ENCODE data around the gene CCT2. TPM values are rescaled to one million over a fixed set of nuclear protein-coding genes. Genes with fewer than 3 reads are reported as not detected.

CCT2 gene
- total RNA-seq, 2 donors from 2014 or later: 68.2 to 71.1 TPM

DNA sequence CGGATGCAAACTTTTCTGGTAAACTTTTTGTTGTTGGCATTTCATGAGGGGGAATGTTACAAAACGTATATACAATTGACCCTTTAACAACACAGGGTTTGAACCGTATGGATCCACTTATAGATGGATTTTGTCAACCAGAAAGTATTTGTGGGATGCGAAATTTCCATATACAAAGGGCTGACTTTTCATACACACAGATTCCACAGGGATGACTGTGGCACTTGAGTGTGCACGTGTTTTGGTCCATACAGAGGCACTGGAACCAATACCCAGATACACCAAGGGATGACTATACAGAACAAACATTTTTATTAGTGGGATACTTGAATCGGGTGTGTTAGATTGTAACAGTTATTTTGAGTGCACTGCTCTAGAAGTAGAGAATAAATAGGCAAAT lies 29.8 kb upstream of the CCT2 start:
- Histone ChIP-seq H3K36me3 (replicated peaks in 1 of 2; ENCODE audit: insufficient read depth in 1 of 2, low read depth in 2 of 2) (no peaks in the 10 kb centered on the region), H3K4me3 (no peak overlapping the region), H3K9me3 (no peaks in the 10 kb centered on the region), H3K4me1 (peaks cover 9% of the 10 kb centered on the region), H3K27me3 (no peaks in the 10 kb centered on the region), H3K27ac (no peak overlapping the region)
- ATAC-seq (no peak), DNase-seq (no peak)
- intact Hi-C loops (cut with DNase I): no loop called here
- TF ChIP-seq, protein P1, sequence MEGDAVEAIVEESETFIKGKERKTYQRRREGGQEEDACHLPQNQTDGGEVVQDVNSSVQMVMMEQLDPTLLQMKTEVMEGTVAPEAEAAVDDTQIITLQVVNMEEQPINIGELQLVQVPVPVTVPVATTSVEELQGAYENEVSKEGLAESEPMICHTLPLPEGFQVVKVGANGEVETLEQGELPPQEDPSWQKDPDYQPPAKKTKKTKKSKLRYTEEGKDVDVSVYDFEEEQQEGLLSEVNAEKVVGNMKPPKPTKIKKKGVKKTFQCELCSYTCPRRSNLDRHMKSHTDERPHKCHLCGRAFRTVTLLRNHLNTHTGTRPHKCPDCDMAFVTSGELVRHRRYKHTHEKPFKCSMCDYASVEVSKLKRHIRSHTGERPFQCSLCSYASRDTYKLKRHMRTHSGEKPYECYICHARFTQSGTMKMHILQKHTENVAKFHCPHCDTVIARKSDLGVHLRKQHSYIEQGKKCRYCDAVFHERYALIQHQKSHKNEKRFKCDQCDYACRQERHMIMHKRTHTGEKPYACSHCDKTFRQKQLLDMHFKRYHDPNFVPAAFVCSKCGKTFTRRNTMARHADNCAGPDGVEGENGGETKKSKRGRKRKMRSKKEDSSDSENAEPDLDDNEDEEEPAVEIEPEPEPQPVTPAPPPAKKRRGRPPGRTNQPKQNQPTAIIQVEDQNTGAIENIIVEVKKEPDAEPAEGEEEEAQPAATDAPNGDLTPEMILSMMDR (IDR thresholded peaks at IDR 0.05): no peak
- WGBS, 2 donors: 84 to 93% methylated on average over 6 of the region's 6 CpGs

DNA sequence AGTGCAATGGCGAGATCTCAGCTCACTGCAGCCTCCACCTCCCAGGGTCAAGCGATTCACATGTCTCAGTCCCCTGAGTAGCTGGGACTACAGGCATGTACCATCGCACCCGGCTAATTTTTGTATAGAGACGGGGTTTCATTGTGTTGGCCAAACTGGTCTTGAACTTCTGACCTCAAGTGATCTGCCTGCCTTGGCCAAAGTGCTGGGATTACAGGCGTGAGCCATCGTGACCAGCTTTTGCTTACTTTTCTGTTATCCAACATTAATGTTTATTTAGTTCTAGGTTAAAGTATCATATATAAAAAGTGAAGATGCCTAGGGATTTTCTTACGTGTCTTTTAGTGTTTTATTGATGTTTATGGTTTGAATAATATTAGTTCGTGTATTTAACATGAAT lies 28.9 kb upstream of the CCT2 start:
- no peaks in the 10 kb centered on the region for H3K27me3 ChIP-seq
- peaks cover 9% of the 10 kb centered on the region for H3K4me1 ChIP-seq
- WGBS, 2 donors: 84 to 86% methylated on average over 9 of the region's 9 CpGs
- TF ChIP-seq POLR2A (IDR thresholded peaks at IDR 0.05): no peak
- TF ChIP-seq, protein P1 (IDR thresholded peaks at IDR 0.05): no peak
- H3K9me3 ChIP-seq: no peaks in the 10 kb centered on the region
- no peak overlapping the region for H3K4me3 ChIP-seq
- no peak overlapping the region for H3K27ac ChIP-seq
- DNase-seq (no peak), ATAC-seq (no peak)
- no peaks in the 10 kb centered on the region for H3K36me3 ChIP-seq (replicated peaks in 1 of 2; ENCODE audit: insufficient read depth in 1 of 2, low read depth in 2 of 2)
- intact Hi-C loops (cut with DNase I): no loop called here

DNA sequence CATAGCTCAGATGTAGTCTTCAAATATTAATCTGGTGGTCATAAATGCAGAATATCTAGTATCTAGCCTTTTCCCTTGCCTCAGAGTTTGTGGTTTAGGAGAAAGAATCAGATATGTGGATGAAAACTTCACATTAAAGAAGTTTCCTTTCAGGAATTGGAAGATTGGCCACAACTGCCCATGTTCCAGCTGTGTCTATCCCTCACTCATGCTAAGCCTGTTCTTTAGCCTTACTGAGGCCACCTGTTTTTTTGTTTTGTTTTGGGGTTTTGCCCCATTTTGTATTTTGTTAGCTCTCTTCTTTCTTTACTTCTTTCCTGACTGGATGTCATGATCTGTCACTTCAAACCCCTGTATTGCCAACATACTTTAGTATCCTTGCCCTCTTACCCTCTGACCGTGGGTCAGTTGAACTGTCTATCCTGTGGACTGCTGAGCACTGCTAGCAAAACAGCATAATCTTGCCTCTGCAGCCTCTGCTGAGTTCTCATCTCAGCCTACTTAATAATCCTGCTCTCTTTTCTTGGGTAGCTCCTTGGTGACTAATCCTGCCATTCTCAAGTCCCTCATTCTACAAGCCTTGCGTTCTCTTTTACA lies 22.0 kb upstream of the CCT2 start:
- Histone ChIP-seq H3K9me3 (no peaks in the 10 kb centered on the region), H3K4me3 (no peak overlapping the region), H3K36me3 (replicated peaks in 1 of 2; ENCODE audit: insufficient read depth in 1 of 2, low read depth in 2 of 2) (peaks cover 0 to 3% of the 10 kb centered on the region in 2 donors), H3K4me1 (no peaks in the 10 kb centered on the region), H3K27me3 (no peaks in the 10 kb centered on the region), H3K27ac (no peak overlapping the region)
- TF ChIP-seq POLR2A (IDR thresholded peaks at IDR 0.05): no peak
- TF ChIP-seq, protein P1 (IDR thresholded peaks at IDR 0.05): no peak
- WGBS, 2 donors: 94 to 95% methylated on average over 2 of the region's 2 CpGs
- intact Hi-C loops (cut with DNase I): no loop called here
- DNase-seq (no peak), ATAC-seq (no peak)

- ATAC-seq (no peak), DNase-seq (no peak)
- no peak overlapping the region for H3K27ac ChIP-seq
- peaks cover 5% of the 10 kb centered on the region for H3K4me1 ChIP-seq
- no peaks in the 10 kb centered on the region for H3K27me3 ChIP-seq
- intact Hi-C loops (cut with DNase I): no loop called here
- 69 to 77% methylated on average over 3 of the region's 3 CpGs for WGBS, 2 donors
- no peak overlapping the region for H3K4me3 ChIP-seq
- no peaks in the 10 kb centered on the region for H3K9me3 ChIP-seq
- TF ChIP-seq, protein P1 (IDR thresholded peaks at IDR 0.05): no peak
- no peak for TF ChIP-seq POLR2A (IDR thresholded peaks at IDR 0.05)
- H3K36me3 ChIP-seq (replicated peaks in 1 of 2; ENCODE audit: insufficient read depth in 1 of 2, low read depth in 2 of 2): peaks cover 0 to 3% of the 10 kb centered on the region in 2 donors
Measured at GRCh38 chr12:69566603-69567002, 18.7 kb upstream of the CCT2 start.

- Histone ChIP-seq H3K36me3 (replicated peaks in 1 of 2; ENCODE audit: insufficient read depth in 1 of 2, low read depth in 2 of 2) (peaks cover 0 to 12% of the 10 kb centered on the region in 2 donors), H3K4me3 (no peak overlapping the region), H3K9me3 (no peaks in the 10 kb centered on the region), H3K27me3 (no peaks in the 10 kb centered on the region), H3K27ac (no peak overlapping the region), H3K4me1 (peaks cover 5% of the 10 kb centered on the region)
- ATAC-seq (no peak), DNase-seq (no peak)
- TF ChIP-seq POLR2A (IDR thresholded peaks at IDR 0.05): no peak
- TF ChIP-seq, protein P1 (IDR thresholded peaks at IDR 0.05): no peak
- WGBS, 2 donors: 56 to 70% methylated on average over 4 of the region's 4 CpGs
- intact Hi-C loops (cut with DNase I): no loop called here
Measured at GRCh38 chr12:69569236-69569635, 16.0 kb upstream of the CCT2 start.
